Gastroesophageal sphincter (tissue), 3 donors: Measurements from ENCODE around the gene DCK.

ENCODE experiments used
- CTCF ChIP-seq, 4 experiments: fragments of 200-600 bp in 2 of 4; fragments of 450-650 bp in 2 of 4; sonication (generic) in 1 of 4; IDR thresholded peaks; one replicate each; pipeline ENCODE4 v1.5.1; 2017 to 2019; ENCODE audit warnings: antibody characterized with exemption in 4 of 4, mild to moderate bottlenecking in 2 of 4, moderate library complexity in 2 of 4
- EP300 ChIP-seq: sonication (generic); formaldehyde crosslinking; IDR thresholded peaks from one replicate; pipeline ENCODE4 v1.6.1; 2017; ENCODE audit warnings: antibody characterized with exemption, mild to moderate bottlenecking
- POLR2A ChIP-seq, 2 donors: fragments of 450-650 bp; IDR thresholded peaks; one replicate each; pipeline ENCODE4 v1.6.1; 2017; ENCODE audit warnings: antibody characterized with exemption in 2 of 2, mild to moderate bottlenecking in 2 of 2, moderate library complexity in 1 of 2
- POLR2AphosphoS5 ChIP-seq: sonication (generic); formaldehyde crosslinking; IDR thresholded peaks from one replicate; pipeline ENCODE4 v1.6.1; 2017; ENCODE audit warnings: antibody characterized with exemption

GRCh38 chr4:71027611-71028010, 34.2 kb downstream of the DCK start:
- no peak for TF ChIP-seq CTCF (IDR thresholded peaks at IDR 0.05)
- TF ChIP-seq EP300: no peak
- TF ChIP-seq POLR2A (IDR thresholded peaks at IDR 0.05): no peak
- no peak for TF ChIP-seq POLR2AphosphoS5
